K562 (cell line): ENCODE data around the gene FIGLA. TPM values are rescaled to one million over a fixed set of nuclear protein-coding genes. Genes with fewer than 3 reads are reported as not detected.

Experiments used
- ARHGAP35 ChIP-seq: fragments of 450-650 bp; IDR thresholded peaks from 2 replicates; pipeline ENCODE4 v1.6.1; 2018; ENCODE audit not compliant: partially characterized antibody
- CREB1 ChIP-seq, 2 experiments: sonication (generic) in 1 of 2; formaldehyde crosslinking in 1 of 2; IDR thresholded peaks; 2 replicates each; pipeline versions ENCODE4 v1.6.1 to v1.8.0; 2012 to 2022; ENCODE audit warnings: inconsistent platforms in 1 of 2, mild to moderate bottlenecking in 1 of 2, missing genetic modification reagents in 1 of 2, moderate library complexity in 1 of 2
- HIVEP1 ChIP-seq: fragments of 250-450 bp; sonication (Bioruptor Pico); IDR thresholded peaks from 2 replicates; pipeline ENCODE4 v1.4.0; 2020; ENCODE audit warnings: mild to moderate bottlenecking
- L3MBTL2 ChIP-seq: fragments of 450-650 bp; IDR thresholded peaks from 2 replicates; pipeline ENCODE4 v1.6.1; 2016; ENCODE audit warnings: mild to moderate bottlenecking, moderate library complexity
- MAFK ChIP-seq: IDR thresholded peaks from 2 replicates; pipeline ENCODE4 v1.6.1; 2011; ENCODE audit warnings: low read length, improper control_type of control experiment
- MYBL2 ChIP-seq, 2 experiments: fragments of 450-650 bp in 1 of 2; sonication (generic) in 1 of 2; formaldehyde crosslinking in 1 of 2; IDR thresholded peaks; 2 replicates each; pipeline versions ENCODE4 v1.6.1 to v1.8.1; 2017 to 2022; ENCODE audit warnings: borderline replicate concordance in 1 of 2, inconsistent platforms in 1 of 2, low read depth in 1 of 2, mild to moderate bottlenecking in 1 of 2, missing genetic modification reagents in 1 of 2, moderate library complexity in 1 of 2
- NCOR1 ChIP-seq: fragments of 450-650 bp; IDR thresholded peaks from 2 replicates; pipeline ENCODE4 v1.6.1; 2016; ENCODE audit warnings: mild to moderate bottlenecking, moderate library complexity
- POLR2AphosphoS5 ChIP-seq: IDR thresholded peaks from 2 replicates; pipeline ENCODE4 v1.6.1; 2011; ENCODE audit warnings: mild to moderate bottlenecking, low read depth, low read length, moderate library complexity; ENCODE audit not compliant: control insufficient read depth, insufficient read depth
- PRPF4 ChIP-seq: fragments of 200-400 bp; formaldehyde crosslinking; IDR thresholded peaks from one replicate; pipeline ENCODE4 v1.6.1; 2017; ENCODE audit warnings: low read length, low read depth, mild to moderate bottlenecking; ENCODE audit not compliant: insufficient read depth, poor library complexity, severe bottlenecking
- RB1 ChIP-seq: fragments of 450-650 bp; IDR thresholded peaks from 2 replicates; pipeline ENCODE4 v1.6.1; 2017; ENCODE audit warnings: low read depth, mild to moderate bottlenecking
- RFX5 ChIP-seq: IDR thresholded peaks from 2 replicates; pipeline ENCODE4 v1.6.1; 2011; ENCODE audit warnings: low read depth, mild to moderate bottlenecking, improper control_type of control experiment, low read length
- RFX7 ChIP-seq: fragments of 250-450 bp; sonication (Bioruptor Pico); IDR thresholded peaks from 2 replicates; pipeline ENCODE4 v1.5.1; 2021; ENCODE audit warnings: mild to moderate bottlenecking
- SMARCB1 ChIP-seq: IDR thresholded peaks from 2 replicates; pipeline ENCODE4 v1.6.1; 2011; ENCODE audit warnings: improper control_type of control experiment, low read depth; ENCODE audit not compliant: insufficient read length
- SMC3 ChIP-seq: conservative IDR thresholded peaks from 2 replicates; pipeline ENCODE4 v1.6.1; 2011; ENCODE audit warnings: low read depth, low read length, improper control_type of control experiment; ENCODE audit not compliant: insufficient read depth
- SPI1 ChIP-seq: IDR thresholded peaks from 2 replicates; pipeline ENCODE4 v1.6.1; 2011; ENCODE audit warnings: low read depth, low read length, control low read depth, borderline replicate concordance
- THRAP3 ChIP-seq: fragments of 450-650 bp; IDR thresholded peaks from 2 replicates; pipeline ENCODE4 v1.6.1; 2016; ENCODE audit warnings: mild to moderate bottlenecking, inconsistent platforms, borderline replicate concordance
- TRIM24 ChIP-seq, 2 experiments: fragments of 450-650 bp; IDR thresholded peaks; 2 replicates each; pipeline ENCODE4 v1.6.1; 2016
- polyA plus RNA-seq, 8 experiments: library from polyadenylated mRNA; depleted of rRNA in 4 of 8; stranded (reverse) in 5 of 8; unstranded in 3 of 8; fragments of >200 nt; fragmentation: Nextera tagmentation in 2 of 8; fragmentation: Illumina TruSeq in 1 of 8; extraction: Ambion mirVana in 2 of 8; extraction: Trizol in 1 of 8; gene quantifications; 2 replicates each; pipeline versions ENCODE4 v1.2.1 to v1.2.3, GENCODE V29; 2011 to 2014; ENCODE audit warnings: inconsistent platforms in 1 of 8, missing spikeins in 1 of 8
- total RNA-seq, 7 experiments: library from RNA; depleted of rRNA in 6 of 7; stranded (reverse); fragments of >200 nt in 6 of 7; fragmentation: Illumina TruSeq in 2 of 7; extraction: Trizol in 2 of 7; gene quantifications; 2 replicates each; pipeline versions ENCODE4 v1.2.1 to v1.2.3, GENCODE V29; 2011 to 2021; ENCODE audit warnings: low replicate concordance in 1 of 7
- TF ChIP-seq, protein P1 (sequence below): fragments of 200-800 bp; sonication (Bioruptor generic); IDR thresholded peaks from 2 replicates; pipeline ENCODE4 v1.6.1; 2017; ENCODE audit warnings: missing genetic modification characterization, missing compliant biosample characterization
- TF ChIP-seq, protein P2 (sequence below): fragments of 450-650 bp; IDR thresholded peaks from 2 replicates; pipeline ENCODE4 v1.6.1; 2016; ENCODE audit warnings: missing biosample characterization, missing genetic modification characterization
- TF ChIP-seq, protein P3 (sequence below): sonication (generic); formaldehyde crosslinking; IDR thresholded peaks from 2 replicates; pipeline ENCODE4 v1.8.0; 2023; ENCODE audit warnings: missing genetic modification reagents, mild to moderate bottlenecking, borderline replicate concordance

FIGLA gene
- total and polyA plus RNA-seq, 9 of the 15 experiments (the other 6 are each of a cell fraction or from before 2014, with no cell fraction given) = not detected

GRCh38 chr2:70789304-70790135 lies 923 bp downstream of the FIGLA start (continued):
- TF ChIP-seq NCOR1 (no peak), MYBL2 (IDR thresholded peaks at IDR 0.05; ENCODE audit: low read depth) (no peak), MYBL2 (CRISPR knock-in tag; IDR thresholded peaks at IDR 0.05; ENCODE audit: borderline replicate concordance) (no peak), THRAP3 (no peak), RFX7 (CRISPR knock-in tag) (no peak), POLR2AphosphoS5 (no peak), SMARCB1 (no peak), SMC3 (peak; percentile 52; the same call in 1 of the 2 replicates), PRPF4 (no peak), SPI1 (no peak), ARHGAP35 (no peak), HIVEP1 (CRISPR knock-in tag) (no peak), RB1 (no peak), TRIM24 (IDR thresholded peaks at IDR 0.05) (no peak), RFX5 (no peak), CREB1 (IDR thresholded peaks at IDR 0.05) (peak; percentile 29; the same call in 1 of the 2 replicates), CREB1 (CRISPR knock-in tag; IDR thresholded peaks at IDR 0.05) (no peak), L3MBTL2 (peak; percentile 64), MAFK (no peak)
- TF ChIP-seq, protein P1, sequence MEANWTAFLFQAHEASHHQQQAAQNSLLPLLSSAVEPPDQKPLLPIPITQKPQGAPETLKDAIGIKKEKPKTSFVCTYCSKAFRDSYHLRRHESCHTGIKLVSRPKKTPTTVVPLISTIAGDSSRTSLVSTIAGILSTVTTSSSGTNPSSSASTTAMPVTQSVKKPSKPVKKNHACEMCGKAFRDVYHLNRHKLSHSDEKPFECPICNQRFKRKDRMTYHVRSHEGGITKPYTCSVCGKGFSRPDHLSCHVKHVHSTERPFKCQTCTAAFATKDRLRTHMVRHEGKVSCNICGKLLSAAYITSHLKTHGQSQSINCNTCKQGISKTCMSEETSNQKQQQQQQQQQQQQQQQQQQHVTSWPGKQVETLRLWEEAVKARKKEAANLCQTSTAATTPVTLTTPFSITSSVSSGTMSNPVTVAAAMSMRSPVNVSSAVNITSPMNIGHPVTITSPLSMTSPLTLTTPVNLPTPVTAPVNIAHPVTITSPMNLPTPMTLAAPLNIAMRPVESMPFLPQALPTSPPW (CRISPR knock-in tag) = peak; percentile 31; the same call in 1 of the 2 replicates
- TF ChIP-seq, protein P2, sequence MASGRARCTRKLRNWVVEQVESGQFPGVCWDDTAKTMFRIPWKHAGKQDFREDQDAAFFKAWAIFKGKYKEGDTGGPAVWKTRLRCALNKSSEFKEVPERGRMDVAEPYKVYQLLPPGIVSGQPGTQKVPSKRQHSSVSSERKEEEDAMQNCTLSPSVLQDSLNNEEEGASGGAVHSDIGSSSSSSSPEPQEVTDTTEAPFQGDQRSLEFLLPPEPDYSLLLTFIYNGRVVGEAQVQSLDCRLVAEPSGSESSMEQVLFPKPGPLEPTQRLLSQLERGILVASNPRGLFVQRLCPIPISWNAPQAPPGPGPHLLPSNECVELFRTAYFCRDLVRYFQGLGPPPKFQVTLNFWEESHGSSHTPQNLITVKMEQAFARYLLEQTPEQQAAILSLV (tag) = no peak
- TF ChIP-seq, protein P3, sequence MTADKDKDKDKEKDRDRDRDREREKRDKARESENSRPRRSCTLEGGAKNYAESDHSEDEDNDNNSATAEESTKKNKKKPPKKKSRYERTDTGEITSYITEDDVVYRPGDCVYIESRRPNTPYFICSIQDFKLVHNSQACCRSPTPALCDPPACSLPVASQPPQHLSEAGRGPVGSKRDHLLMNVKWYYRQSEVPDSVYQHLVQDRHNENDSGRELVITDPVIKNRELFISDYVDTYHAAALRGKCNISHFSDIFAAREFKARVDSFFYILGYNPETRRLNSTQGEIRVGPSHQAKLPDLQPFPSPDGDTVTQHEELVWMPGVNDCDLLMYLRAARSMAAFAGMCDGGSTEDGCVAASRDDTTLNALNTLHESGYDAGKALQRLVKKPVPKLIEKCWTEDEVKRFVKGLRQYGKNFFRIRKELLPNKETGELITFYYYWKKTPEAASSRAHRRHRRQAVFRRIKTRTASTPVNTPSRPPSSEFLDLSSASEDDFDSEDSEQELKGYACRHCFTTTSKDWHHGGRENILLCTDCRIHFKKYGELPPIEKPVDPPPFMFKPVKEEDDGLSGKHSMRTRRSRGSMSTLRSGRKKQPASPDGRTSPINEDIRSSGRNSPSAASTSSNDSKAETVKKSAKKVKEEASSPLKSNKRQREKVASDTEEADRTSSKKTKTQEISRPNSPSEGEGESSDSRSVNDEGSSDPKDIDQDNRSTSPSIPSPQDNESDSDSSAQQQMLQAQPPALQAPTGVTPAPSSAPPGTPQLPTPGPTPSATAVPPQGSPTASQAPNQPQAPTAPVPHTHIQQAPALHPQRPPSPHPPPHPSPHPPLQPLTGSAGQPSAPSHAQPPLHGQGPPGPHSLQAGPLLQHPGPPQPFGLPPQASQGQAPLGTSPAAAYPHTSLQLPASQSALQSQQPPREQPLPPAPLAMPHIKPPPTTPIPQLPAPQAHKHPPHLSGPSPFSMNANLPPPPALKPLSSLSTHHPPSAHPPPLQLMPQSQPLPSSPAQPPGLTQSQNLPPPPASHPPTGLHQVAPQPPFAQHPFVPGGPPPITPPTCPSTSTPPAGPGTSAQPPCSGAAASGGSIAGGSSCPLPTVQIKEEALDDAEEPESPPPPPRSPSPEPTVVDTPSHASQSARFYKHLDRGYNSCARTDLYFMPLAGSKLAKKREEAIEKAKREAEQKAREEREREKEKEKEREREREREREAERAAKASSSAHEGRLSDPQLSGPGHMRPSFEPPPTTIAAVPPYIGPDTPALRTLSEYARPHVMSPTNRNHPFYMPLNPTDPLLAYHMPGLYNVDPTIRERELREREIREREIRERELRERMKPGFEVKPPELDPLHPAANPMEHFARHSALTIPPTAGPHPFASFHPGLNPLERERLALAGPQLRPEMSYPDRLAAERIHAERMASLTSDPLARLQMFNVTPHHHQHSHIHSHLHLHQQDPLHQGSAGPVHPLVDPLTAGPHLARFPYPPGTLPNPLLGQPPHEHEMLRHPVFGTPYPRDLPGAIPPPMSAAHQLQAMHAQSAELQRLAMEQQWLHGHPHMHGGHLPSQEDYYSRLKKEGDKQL = no peak
